Measurements from ENCODE around the gene HLA-DOA. TPM values are rescaled to one million over a fixed set of nuclear protein-coding genes. Genes with fewer than 3 reads are reported as not detected.
A peak's percentile ranks its signal among the peaks of the same experiment; 100 is the strongest.

HLA-DOA gene
- total RNA-seq, 3 donors from 2014 or later = 2.1 to 5.7 (median 3.3) TPM

GRCh38 chr6:32983964-32984621 is 25.3 kb downstream of the HLA-DOA start:
- no peak overlapping the region for H3K27ac ChIP-seq
- intact Hi-C loops (cut with DNase I; ENCODE audit: low total_unique reads) = loop anchor here (5.0 kb wide), 1 partner anchor 107 kb away; no protein-coding TSS in a partner anchor
- no peak for DNase-seq (ENCODE audit: low spot score in 2 of 2)

DNA sequence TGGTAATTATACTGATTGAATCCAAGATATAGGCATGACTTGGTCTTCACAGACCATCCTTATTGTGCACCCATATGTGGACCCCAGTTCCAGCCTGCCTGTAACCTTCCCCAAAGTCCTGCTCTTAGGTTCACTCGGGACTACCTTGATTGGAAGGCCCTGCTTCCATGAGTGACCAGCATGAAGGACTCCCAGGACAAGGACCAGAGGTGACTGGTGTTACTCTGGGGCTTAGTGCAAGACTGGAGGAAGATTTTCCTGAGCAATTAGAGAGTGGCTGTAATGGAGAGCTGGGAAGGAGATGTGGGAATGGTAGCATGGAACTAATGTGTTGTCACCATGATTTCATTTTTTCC is 25.9 kb downstream of the HLA-DOA start:
- intact Hi-C loops (cut with DNase I; ENCODE audit: low total_unique reads) = loop anchor here (5.0 kb wide), 1 partner anchor 106 kb away; no protein-coding TSS in a partner anchor
- no peaks in the 10 kb centered on the region for H3K27me3 ChIP-seq
- peaks cover 6% of the 10 kb centered on the region for H3K36me3 ChIP-seq
- no peaks in the 10 kb centered on the region for H3K4me1 ChIP-seq
- DNase-seq (ENCODE audit: low spot score in 2 of 2) = no peak
- H3K4me3 ChIP-seq = no peak overlapping the region
- H3K9me3 ChIP-seq = no peaks in the 10 kb centered on the region
- H3K27ac ChIP-seq = peak overlapping the region in 1 of 2 donors; percentile 16
- TF ChIP-seq POLR2AphosphoS5 (IDR thresholded peaks at IDR 0.05) = no peak
- TF ChIP-seq, protein P1, sequence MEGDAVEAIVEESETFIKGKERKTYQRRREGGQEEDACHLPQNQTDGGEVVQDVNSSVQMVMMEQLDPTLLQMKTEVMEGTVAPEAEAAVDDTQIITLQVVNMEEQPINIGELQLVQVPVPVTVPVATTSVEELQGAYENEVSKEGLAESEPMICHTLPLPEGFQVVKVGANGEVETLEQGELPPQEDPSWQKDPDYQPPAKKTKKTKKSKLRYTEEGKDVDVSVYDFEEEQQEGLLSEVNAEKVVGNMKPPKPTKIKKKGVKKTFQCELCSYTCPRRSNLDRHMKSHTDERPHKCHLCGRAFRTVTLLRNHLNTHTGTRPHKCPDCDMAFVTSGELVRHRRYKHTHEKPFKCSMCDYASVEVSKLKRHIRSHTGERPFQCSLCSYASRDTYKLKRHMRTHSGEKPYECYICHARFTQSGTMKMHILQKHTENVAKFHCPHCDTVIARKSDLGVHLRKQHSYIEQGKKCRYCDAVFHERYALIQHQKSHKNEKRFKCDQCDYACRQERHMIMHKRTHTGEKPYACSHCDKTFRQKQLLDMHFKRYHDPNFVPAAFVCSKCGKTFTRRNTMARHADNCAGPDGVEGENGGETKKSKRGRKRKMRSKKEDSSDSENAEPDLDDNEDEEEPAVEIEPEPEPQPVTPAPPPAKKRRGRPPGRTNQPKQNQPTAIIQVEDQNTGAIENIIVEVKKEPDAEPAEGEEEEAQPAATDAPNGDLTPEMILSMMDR (IDR thresholded peaks at IDR 0.05) = no peak

More at GRCh38 chr6:32983964-32984621, 25.3 kb downstream of the HLA-DOA start:
- Histone ChIP-seq H3K36me3 (peaks cover 3% of the 10 kb centered on the region), H3K27me3 (no peaks in the 10 kb centered on the region), H3K4me3 (no peak overlapping the region), H3K4me1 (no peaks in the 10 kb centered on the region), H3K9me3 (no peaks in the 10 kb centered on the region)
- TF ChIP-seq POLR2AphosphoS5 (IDR thresholded peaks at IDR 0.05) = no peak
- TF ChIP-seq, protein P1 (IDR thresholded peaks at IDR 0.05) = no peak
- no peak for TF ChIP-seq POLR2A (IDR thresholded peaks at IDR 0.05)

DNA sequence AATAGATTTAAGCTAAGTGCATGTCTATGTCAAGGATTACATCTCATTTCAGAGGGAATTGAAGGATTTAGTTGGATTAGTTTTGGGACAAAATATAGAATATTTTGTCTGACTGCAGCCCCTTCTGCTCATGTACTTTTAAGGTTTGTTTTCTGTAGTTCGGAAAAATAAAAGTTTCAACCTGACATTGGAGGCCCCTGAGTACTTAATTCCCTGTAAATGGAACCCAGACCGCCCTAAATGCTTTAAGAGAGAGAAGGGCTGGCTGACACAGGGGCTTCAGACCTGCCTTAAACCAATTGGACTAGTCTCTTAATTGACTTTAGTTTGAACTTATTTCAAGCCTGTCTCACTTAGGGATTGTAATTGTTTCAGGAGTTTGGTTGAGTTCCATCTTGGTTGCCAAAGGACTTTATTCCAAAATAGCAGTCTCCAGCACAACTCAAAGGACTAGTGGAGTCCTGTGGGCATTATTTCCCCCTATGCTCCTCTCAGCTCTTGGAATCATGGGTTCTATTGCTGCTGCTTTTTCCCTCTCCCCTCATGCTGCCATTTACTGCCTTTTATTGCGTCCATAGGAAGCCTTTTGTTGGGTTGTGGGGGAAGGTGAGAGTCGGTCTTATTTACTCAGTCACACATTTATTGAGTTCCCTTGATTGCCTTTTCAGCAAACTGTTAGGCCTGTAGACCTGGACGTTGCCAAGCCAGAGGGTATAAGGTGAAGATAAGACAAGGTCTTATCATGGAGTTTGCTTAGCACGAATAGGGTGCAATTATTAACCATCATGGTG is 26.5 kb downstream of the HLA-DOA start:
- Histone ChIP-seq H3K4me1 (no peaks in the 10 kb centered on the region), H3K4me3 (no peak overlapping the region), H3K27ac (peak overlapping the region in 1 of 2 donors; percentile 16), H3K9me3 (no peaks in the 10 kb centered on the region), H3K36me3 (peaks cover 12% of the 10 kb centered on the region), H3K27me3 (no peaks in the 10 kb centered on the region)
- no peak for DNase-seq (ENCODE audit: low spot score in 2 of 2)
- intact Hi-C loops (cut with DNase I; ENCODE audit: low total_unique reads) = loop anchor here (5.0 kb wide), 1 partner anchor 106 kb away; no protein-coding TSS in a partner anchor
- TF ChIP-seq POLR2A (IDR thresholded peaks at IDR 0.05) = no peak
- TF ChIP-seq, protein P1 (IDR thresholded peaks at IDR 0.05) = no peak
- no peak for TF ChIP-seq POLR2AphosphoS5 (IDR thresholded peaks at IDR 0.05)

DNA sequence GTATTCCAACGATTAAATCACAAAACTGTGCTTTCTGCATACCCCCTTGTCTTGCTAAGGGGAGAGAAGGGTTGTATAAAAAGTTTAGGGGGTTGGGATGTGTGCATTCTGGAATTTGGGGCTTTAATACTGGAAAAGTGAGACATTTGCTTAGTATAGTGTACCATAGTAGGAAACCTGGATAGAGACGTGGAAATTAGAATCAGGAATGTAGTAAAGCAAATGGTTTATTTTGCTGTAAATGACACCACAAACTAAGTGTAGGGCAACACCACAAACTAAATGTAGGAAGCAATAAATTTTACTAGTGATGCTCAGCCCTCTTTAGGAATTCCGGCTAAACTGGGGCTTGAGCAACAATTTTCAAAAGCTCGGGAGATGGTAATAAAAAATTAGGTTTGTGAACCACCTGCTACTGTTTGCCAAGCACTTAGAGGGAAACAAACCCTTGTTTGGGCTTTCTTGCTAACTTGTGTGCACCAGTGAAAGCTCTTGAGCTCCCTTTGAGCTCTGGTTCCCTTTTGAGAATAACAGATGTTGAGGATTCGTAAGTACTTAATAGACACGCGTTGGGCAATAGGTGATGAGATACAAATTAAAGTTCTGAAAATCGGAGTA is 27.2 kb downstream of the HLA-DOA start:
- TF ChIP-seq POLR2AphosphoS5 (IDR thresholded peaks at IDR 0.05) (no peak), POLR2A (IDR thresholded peaks at IDR 0.05) (no peak)
- TF ChIP-seq, protein P1 (IDR thresholded peaks at IDR 0.05) = no peak
- H3K4me3 ChIP-seq = no peak overlapping the region
- intact Hi-C loops (cut with DNase I; ENCODE audit: low total_unique reads) = loop anchor here (5.0 kb wide), 1 partner anchor 105 kb away; no protein-coding TSS in a partner anchor
- H3K36me3 ChIP-seq = peaks cover 17% of the 10 kb centered on the region
- no peaks in the 10 kb centered on the region for H3K9me3 ChIP-seq
- no peaks in the 10 kb centered on the region for H3K27me3 ChIP-seq
- H3K27ac ChIP-seq = peak overlapping the region in 1 of 2 donors; percentile 4
- H3K4me1 ChIP-seq = no peaks in the 10 kb centered on the region
- no peak for DNase-seq (ENCODE audit: low spot score in 2 of 2)
